ENCODE measurements around the gene TXK.

TXK gene

DNA sequence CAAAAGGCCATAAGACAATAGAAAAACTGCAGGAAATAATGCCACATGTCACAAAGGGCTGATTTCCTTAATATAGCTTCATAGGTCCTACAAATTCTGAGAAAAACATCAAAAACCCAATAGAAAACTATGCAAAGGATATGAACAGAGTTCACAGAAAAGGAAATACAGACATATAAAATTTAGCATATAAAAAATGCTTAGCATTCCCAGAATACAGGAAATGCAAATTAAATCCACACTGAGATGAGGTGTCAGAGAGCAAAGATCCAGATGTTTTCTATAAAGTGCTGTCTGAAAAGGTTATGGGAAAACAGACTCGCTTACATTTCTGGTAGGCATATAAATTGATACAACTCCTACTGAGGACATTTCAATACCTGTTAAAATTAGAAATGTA is 33.8 kb downstream of the TXK start:
- no peak for DNase-seq

GRCh38 chr4:48095441-48095840 is 38.6 kb downstream of the TXK start:
- no peak for DNase-seq

DNA sequence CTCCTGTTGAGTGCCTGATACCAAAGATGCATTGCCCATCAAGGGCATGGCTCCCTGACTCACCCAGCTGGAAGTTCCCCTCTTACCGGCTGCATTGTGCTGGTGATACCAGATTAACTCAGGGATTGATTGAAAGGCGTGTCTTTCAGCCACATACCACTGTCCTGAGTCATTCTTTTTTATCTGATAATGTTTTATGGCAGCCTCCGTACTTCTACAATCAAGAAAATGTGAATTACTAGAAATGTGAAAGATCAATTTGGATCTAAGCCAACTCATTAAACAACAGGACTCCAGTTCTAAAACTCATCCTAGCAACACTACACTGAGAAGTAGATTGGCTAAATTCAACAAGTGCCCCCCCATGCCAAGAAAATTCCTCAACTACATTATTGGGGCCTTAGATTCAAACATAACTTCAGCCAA is 40.0 kb downstream of the TXK start:
- DNase-seq = no peak

DNA sequence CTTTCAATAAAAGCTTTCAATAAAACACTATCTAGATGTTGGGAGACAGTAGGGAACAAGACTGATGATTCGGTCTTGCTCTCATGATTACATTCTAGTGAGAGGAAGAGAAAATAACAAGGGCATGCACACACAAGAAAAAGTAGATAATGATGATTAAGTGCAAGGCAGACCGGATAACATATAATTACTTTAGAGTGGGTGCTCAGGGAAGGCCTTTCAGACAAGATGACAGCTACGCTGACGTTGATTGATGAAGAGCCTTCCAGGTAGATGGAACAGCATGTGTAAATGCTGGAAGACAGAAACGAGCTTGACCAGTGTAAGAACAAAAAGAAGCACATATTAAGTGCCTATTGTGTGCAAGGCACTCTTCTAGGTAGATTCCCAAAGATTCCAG is 43.4 kb downstream of the TXK start:
- DNase-seq = no peak

DNA sequence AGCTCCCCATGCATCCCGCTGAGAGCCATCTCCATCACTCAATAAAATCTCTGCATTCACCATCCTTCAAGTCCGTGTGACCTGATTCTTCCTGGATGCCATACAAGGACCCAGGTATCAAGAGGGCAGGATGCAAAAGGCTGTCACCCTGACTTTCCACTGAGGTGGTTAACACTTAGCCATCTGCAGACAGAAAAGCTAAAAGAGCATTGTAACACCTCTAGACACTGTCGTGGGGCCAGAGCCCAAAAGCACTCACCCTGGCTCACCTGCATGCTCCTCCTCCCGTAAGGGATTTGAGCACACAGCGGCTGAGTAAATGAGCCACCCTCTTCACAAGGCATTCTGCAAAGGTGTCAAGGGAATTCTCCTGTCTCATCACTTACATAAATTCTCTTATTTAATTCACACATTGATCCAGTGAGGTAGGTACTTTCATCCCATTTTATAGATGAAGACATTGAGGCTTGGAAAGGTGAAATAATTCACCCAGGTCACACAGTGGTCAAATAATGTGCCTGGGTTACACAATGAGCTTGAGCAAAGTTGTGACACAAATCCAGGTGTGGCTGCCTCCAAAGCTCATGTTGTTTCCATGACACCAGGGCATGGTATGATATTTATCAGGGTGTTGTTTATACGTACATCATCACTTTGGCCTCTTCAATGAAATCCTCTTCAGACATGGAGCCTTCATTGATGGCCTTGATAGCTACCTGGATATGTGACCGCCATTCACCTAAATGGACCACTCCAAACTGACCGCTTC is 48.0 kb downstream of the TXK start:
- DNase-seq = no peak

DNA sequence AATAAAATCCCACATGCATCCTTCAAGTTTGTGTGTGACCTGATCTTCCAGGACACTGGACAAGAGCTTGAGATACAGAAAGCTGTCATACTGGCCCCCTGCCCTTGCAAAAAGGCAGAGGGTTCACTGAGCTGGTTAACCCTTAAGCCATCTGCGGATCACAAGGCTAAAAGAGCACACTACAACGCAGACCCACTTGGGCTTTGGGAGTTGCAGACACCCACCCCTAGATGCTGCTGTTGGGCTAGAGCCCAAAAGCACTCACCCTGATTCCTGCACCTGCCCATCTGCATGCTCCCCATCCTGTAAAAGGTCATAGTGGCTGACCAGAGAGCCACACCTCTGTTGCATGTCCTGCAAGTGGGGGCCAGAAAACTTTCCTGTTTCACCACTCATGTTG is 51.1 kb downstream of the TXK start:
- no peak for DNase-seq

DNA sequence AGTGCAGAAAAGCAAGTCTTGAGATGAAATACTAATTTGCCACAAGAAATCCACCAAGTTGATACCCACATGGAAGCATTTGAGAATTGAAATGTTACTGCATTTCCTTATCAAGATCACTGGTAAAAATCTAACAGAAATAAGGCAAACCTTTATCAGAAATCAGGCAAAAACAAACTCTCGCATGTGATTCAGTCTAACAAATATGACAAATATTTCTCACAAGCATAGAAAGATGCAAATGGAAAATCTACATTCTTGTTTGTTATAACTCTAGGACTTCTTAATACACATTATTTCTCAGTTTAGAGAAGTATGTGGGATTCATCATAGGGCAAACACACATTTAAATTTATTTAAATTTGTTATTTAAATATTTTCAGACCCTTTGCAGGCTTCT is 52.9 kb downstream of the TXK start:
- no peak for DNase-seq

GRCh38 chr4:48079972-48080391 is 54.1 kb downstream of the TXK start:
- DNase-seq = no peak

DNA sequence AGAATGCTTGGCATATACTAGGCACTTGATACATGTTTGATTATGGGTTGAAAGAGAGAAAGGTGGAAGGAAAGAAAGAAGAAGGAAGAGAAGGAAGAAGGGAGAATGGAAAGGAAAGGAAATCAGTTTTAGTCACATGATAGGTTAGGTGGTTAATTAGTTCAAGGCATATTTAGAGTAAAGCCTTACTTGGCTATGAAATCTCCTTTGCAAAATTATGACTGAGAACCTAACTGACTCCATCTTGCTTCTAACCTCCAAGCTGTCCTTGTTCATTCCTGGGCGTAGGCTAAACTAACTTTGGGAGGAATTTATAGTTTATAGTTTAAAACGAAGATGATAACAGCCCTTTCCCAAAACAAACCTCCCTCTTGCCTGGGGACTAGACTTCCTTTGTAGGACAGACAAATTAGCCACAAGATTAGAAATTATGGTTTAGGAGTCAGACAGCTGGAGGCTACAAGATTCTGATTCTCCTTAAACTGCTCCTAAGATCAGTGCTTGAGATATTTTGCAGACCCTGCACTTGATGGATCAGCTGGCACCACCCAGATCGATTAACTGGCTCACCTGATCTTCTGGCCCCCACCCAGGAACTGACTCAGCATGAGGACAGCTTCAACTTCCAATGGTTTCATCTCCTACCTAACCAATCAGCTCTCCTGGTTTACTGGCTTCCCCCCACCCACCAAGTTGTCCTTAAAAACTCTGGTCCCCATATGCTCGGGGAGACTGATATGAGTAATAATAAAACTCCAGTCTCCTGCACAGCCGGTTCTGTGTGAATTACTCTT is 55.0 kb downstream of the TXK start:
- no peak for DNase-seq

DNA sequence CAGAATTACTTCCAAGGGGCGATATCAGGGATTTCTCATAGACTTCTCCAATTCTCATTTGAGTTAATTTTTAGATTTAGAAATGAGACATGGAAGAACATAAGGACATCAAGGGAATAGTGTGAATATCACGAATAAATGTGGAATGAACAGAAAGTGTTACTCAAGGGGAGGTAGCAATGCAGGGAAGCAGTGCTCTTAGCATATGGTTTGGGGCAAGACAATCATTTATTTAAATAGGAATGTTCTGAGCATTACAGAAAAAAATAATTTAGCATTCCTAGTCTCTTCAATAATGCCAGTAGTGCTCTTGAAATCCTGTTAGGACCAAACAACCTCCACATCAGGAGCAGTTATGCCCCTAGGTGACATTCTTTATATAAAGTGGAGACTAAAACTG is 55.6 kb downstream of the TXK start:
- no peak for DNase-seq

- DNase-seq = no peak
Measured at GRCh38 chr4:48074657-48075056, 59.4 kb downstream of the TXK start.

DNA sequence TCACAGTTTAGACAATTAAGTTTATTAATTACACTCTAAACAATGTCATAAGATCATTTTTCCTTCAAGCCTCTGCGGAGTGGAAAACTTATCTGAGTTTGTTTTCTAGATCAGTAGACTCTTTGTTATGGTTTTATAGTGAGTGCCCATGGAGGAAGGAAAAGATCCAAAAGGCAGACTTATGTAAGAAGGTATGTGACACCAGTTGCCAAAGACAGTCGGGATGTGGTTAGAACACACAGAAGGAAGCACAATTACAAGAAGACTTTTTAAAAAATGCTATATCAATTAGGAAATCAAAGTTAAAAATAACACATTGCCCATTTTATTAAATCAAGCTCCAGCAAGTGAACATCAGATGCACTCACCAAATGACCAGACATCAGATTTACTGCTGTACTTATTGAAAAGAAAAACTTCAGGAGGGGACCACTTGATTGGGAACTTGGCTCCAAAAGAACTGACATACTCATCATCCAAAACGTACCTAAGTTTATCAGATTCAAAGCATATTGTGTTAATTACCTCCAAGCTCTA is 60.4 kb downstream of the TXK start:
- DNase-seq = no peak

GRCh38 chr4:48071191-48071590 is 62.9 kb downstream of the TXK start:
- DNase-seq = no peak

DNA sequence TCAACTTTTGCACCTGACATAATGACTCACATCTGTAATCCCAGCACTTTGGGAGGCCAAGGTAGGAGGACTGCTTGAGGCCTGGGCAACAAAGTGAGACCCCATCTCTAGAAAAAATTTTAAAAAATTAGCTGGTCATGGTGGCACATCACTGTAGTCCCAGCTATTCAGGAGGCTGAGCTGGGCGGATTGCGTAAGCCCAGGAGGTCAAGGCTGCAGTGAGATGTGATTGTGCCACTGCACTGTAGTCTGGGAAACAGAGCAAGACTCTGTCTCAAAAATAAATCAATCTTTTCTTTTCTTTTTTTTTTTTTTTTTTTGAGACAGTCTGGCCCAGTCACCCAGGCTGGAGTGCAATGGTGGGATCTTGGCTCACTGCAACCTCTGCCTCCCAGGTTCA is 65.0 kb downstream of the TXK start:
- DNase-seq = no peak

DNA sequence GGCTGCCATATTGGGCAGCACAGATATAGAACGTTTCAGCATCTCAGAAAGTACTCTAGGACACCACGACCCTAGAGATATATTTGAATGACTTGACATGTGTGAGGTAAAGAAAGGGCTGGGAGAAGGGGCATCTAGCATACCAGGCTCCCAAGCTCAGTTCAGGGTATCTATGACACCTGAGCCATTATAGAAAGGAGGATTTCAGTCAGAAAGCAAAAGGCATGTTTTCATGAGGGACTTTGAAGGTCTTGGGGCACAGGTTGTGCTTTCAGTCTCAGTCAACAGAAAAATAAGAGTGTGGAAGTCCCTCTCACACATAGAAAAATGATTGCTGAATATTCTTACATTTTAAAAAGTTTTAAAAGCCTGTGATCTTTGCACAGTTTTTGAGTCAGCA is 65.9 kb downstream of the TXK start:
- DNase-seq = no peak

- no peak for DNase-seq
Measured at GRCh38 chr4:48067536-48067935, 66.5 kb downstream of the TXK start.

DNA sequence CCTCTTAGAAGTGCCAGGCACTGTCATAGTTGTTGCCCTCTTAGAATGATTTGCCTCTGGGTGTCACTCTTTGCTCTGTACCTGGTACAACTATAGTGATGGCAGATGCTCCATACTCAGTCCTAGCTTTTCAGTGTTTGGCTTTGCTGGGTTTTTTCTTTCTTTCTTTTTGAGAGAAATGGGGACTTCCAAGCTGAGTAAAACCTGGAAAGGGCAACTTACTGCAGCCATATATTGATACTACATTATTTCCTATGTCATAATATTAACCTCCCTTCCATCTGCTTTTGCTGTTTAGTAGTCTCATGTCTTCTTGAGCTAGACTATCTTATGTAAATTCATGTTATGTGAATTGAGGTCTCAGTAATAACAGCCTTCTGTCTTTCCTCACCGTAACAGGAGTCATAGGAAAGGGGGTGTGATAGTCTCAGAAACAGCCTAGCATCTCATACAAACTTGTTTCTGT is 68.4 kb downstream of the TXK start:
- DNase-seq = no peak

DNA sequence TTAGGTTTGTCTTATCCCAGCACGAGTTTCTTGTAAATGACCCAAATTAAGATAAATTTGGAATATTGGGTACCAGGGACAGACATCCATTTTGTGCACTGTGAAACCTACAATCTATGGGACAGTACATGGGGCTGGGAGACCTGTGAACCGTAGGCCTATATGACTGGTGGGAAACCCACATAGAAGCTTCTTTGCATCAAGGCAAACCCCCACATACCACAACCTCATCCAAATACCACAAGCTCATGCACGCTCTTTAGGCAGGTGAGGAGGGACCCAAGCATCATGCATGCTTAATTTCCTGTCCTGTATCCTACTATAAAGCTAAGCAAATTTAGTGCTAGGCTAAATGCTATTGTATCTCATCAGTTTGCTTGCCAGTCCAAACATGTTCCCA is 69.7 kb downstream of the TXK start:
- DNase-seq = no peak

GRCh38 chr4:48058617-48059530 is 75.2 kb downstream of the TXK start:
- no peak for DNase-seq

DNA sequence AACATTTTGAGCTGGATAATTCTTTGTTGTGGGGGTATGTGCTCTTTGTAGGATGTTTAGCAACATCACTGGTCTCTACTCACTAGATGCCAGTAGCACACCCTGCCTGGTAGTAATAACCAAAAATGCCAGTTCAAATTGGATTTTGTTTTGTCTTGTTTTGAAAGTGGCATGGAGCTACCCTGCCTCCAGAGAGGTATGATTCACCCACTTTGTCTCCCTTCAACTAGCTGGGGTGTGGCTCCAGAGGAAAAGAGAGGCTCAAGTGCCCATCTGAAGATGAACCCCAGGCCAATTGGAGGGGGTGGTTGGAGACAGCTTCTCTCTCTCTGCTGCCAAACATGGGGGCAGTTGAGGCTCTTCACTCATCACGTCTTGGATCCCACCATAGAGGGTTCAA is 83.0 kb downstream of the TXK start:
- DNase-seq = no peak

GRCh38 chr4:48049483-48049882 is 84.6 kb downstream of the TXK start:
- no peak for DNase-seq

DNA sequence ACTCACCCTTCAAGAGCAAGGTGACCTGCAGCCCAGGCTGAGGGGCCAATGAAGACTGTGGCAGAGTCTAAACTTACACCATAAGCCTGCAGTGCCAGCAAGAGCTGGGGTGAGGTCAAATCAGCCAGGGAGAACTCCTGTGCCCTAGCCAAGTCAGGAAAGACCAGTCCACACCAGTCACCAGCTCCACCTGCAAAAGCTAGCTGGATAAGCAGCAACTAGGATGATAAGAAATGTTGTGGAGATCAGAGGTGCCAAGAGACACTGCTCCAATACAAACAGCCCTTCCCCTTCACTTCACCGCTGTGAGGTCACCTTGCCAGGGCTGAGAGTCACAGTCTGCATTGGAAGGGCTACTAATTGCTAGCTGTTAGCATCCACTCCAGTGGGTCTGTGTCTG is 86.2 kb downstream of the TXK start:
- DNase-seq = no peak

DNA sequence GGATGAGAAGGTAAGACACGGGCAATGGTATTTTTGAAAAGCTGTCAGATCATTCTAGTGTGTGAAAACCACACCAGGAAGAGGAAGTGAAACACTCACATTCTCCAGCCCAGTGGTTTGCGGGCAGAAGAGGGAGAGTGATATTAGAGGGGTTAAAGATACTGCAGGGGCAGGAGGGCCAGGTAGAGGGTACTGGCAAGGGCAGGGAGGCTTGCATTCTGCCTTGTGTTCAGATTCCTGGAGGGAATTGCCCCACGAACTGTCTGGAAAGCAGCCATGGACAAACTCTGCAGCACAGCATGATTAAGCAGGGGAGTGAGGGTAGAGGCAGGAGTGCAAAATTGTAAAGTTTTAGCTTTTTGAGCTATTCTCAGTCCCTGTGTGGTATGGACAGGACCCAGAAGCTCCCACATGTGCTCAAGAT is 86.6 kb downstream of the TXK start:
- peak; percentile 24 for DNase-seq

All from KG1 (cell line).